GM23338 (cell line): ENCODE measurements around the gene ANG.

ENCODE experiments used
- CREB1 ChIP-seq: fragments of 250-450 bp; sonication (Bioruptor Pico); IDR thresholded peaks from 2 replicates; pipeline ENCODE4 v1.5.0; 2020; ENCODE audit warnings: low read depth, mild to moderate bottlenecking, moderate library complexity
- CTCF ChIP-seq, 2 experiments: fragments of 200-600 bp in 1 of 2; sonication (generic) in 1 of 2; conservative IDR thresholded peaks; 2 replicates each; pipeline versions ENCODE4 v1.5.1 to v1.6.1; 2016 to 2017; ENCODE audit warnings: antibody characterized with exemption in 2 of 2, low read depth in 2 of 2, mild to moderate bottlenecking in 2 of 2, moderate library complexity in 1 of 2
- EZH2 ChIP-seq: fragments of 200-600 bp; sonication (generic); IDR thresholded peaks from one replicate; pipeline ENCODE4 v1.8.0; 2017; ENCODE audit warnings: antibody characterized with exemption, mild to moderate bottlenecking, low read depth; ENCODE audit not compliant: unreplicated experiment
- EZH2phosphoT487 ChIP-seq: fragments of 200-600 bp; sonication (generic); IDR thresholded peaks from one replicate; pipeline ENCODE4 v1.8.1; 2018; ENCODE audit warnings: antibody characterized with exemption; ENCODE audit not compliant: unreplicated experiment
- JUNB ChIP-seq: IDR thresholded peaks from one replicate; pipeline ENCODE4 v1.6.1; 2016; ENCODE audit warnings: antibody characterized with exemption; ENCODE audit not compliant: unreplicated experiment
- NANOG ChIP-seq: IDR thresholded peaks from 2 replicates; pipeline ENCODE4 v1.6.1; 2016; ENCODE audit warnings: antibody characterized with exemption, borderline replicate concordance
- POLR2AphosphoS5 ChIP-seq: IDR thresholded peaks from 2 replicates; pipeline ENCODE4 v1.6.1; 2016; ENCODE audit warnings: antibody characterized with exemption, low read depth
- REST ChIP-seq: IDR thresholded peaks from one replicate; pipeline ENCODE4 v1.6.1; 2018; ENCODE audit warnings: antibody characterized with exemption; ENCODE audit not compliant: unreplicated experiment
- ZNF331 ChIP-seq: fragments of 250-450 bp; sonication (Bioruptor Pico); IDR thresholded peaks from 2 replicates; pipeline ENCODE4 v1.5.0; 2020; ENCODE audit warnings: low read depth, mild to moderate bottlenecking, moderate library complexity

- TF ChIP-seq CTCF (conservative IDR thresholded peaks at IDR 0.05; ENCODE audit: low read depth in 2 of 2) (no peak), POLR2AphosphoS5 (no peak), EZH2phosphoT487 (no peak), REST (no peak), EZH2 (no peak), NANOG (no peak), JUNB (no peak), ZNF331 (CRISPR knock-in tag) (no peak), CREB1 (CRISPR knock-in tag) (no peak)
Measured at GRCh38 chr14:20698934-20699333, 10.4 kb downstream of the ANG start.
